ENCODE data around the gene DDI1.
A peak's percentile ranks its signal among the peaks of the same experiment; 100 is the strongest.

DDI1 gene

GRCh38 chr11:104036588-104036987, at the start of gene DDI1:
Gene DDI1, plus strand, starts transcription at chr11:104036640. Its CDS starts 183 bp downstream, at chr11:104036823.
- TF ChIP-seq CTCF (conservative IDR thresholded peaks at IDR 0.05; ENCODE audit: low read depth, low read length): no peak
- no peak within 1 kb of the TSS for H3K4me3 ChIP-seq (ENCODE audit: low read depth, low read length)
- no peak for DNase-seq (ENCODE audit: low read depth)

GRCh38 chr11:103987629-103988594, 48.5 kb upstream of the DDI1 start:
- no peak overlapping the region for H3K4me3 ChIP-seq (ENCODE audit: low read depth, low read length)
- peak; percentile 27 for TF ChIP-seq CTCF (conservative IDR thresholded peaks at IDR 0.05; ENCODE audit: low read depth, low read length)
- DNase-seq (ENCODE audit: low read depth): peak; percentile 76

- peak; percentile 88 for DNase-seq (ENCODE audit: low read depth)
- no peak for TF ChIP-seq CTCF (conservative IDR thresholded peaks at IDR 0.05; ENCODE audit: low read depth, low read length)
- no peak overlapping the region for H3K4me3 ChIP-seq (ENCODE audit: low read depth, low read length)
Measured at GRCh38 chr11:103988595-103988969, 47.9 kb upstream of the DDI1 start.

GRCh38 chr11:103993507-103993906, 42.9 kb upstream of the DDI1 start:
- no peak for TF ChIP-seq CTCF (conservative IDR thresholded peaks at IDR 0.05; ENCODE audit: low read depth, low read length)
- no peak overlapping the region for H3K4me3 ChIP-seq (ENCODE audit: low read depth, low read length)
- DNase-seq (ENCODE audit: low read depth): peak; percentile 35

- no peak for TF ChIP-seq CTCF (conservative IDR thresholded peaks at IDR 0.05; ENCODE audit: low read depth, low read length)
- H3K4me3 ChIP-seq (ENCODE audit: low read depth, low read length): no peak overlapping the region
- DNase-seq (ENCODE audit: low read depth): no peak
Measured at GRCh38 chr11:103994094-103994493, 42.3 kb upstream of the DDI1 start.

GRCh38 chr11:103994518-103994917, 41.9 kb upstream of the DDI1 start:
- no peak overlapping the region for H3K4me3 ChIP-seq (ENCODE audit: low read depth, low read length)
- no peak for DNase-seq (ENCODE audit: low read depth)
- no peak for TF ChIP-seq CTCF (conservative IDR thresholded peaks at IDR 0.05; ENCODE audit: low read depth, low read length)

GRCh38 chr11:103995896-103996295, 40.5 kb upstream of the DDI1 start:
- no peak for DNase-seq (ENCODE audit: low read depth)
- TF ChIP-seq CTCF (conservative IDR thresholded peaks at IDR 0.05; ENCODE audit: low read depth, low read length): no peak
- no peak overlapping the region for H3K4me3 ChIP-seq (ENCODE audit: low read depth, low read length)

Data from choroid plexus epithelial cell (primary cell).